Skeletal muscle tissue (tissue), 4 donors: ENCODE results near the gene NEAT1. TPM values are rescaled to one million over a fixed set of nuclear protein-coding genes. Genes with fewer than 3 reads are reported as not detected.

Experiments
- H3K27ac ChIP-seq: one replicate; pipeline ENCODE4 v1.7.0; 2013; ENCODE audit warnings: mild to moderate bottlenecking, low read depth, low read length, inconsistent platforms
- H3K27me3 ChIP-seq, 3 donors: one replicate each; pipeline ENCODE4 v1.7.0; 2013; ENCODE audit warnings: low read length in 3 of 3; ENCODE audit not compliant: control insufficient read depth in 3 of 3, insufficient read depth in 3 of 3
- H3K36me3 ChIP-seq, 3 donors: one replicate each; pipeline ENCODE4 v1.7.0; 2013; ENCODE audit warnings: low read length in 3 of 3; ENCODE audit not compliant: control insufficient read depth in 3 of 3, insufficient read depth in 3 of 3
- H3K4me1 ChIP-seq, 3 donors: one replicate each; pipeline ENCODE4 v1.7.0; 2013; ENCODE audit warnings: low read length in 3 of 3, mild to moderate bottlenecking in 3 of 3; ENCODE audit not compliant: control insufficient read depth in 3 of 3, insufficient read depth in 3 of 3
- H3K4me3 ChIP-seq, 3 donors: one replicate each; pipeline ENCODE4 v1.7.0; 2013; ENCODE audit warnings: low read length in 3 of 3
- H3K9ac ChIP-seq, 3 donors: one replicate each; pipeline ENCODE4 v1.7.0; 2013; ENCODE audit warnings: low read length in 3 of 3, mild to moderate bottlenecking in 3 of 3, moderate library complexity in 2 of 3, low read depth in 1 of 3
- H3K9me3 ChIP-seq, 3 donors: one replicate each; pipeline ENCODE4 v1.7.0; 2013; ENCODE audit warnings: low read length in 3 of 3; ENCODE audit not compliant: control insufficient read depth in 3 of 3
- total RNA-seq: library from RNA; depleted of rRNA; stranded (reverse); fragments of >200 nt; gene quantifications from one replicate; pipeline ENCODE4 v1.2.3, GENCODE V29; 2014
- donor health status: Osteomylitis.

Gene NEAT1
- total RNA-seq, 1 donor from 2014 or later, result 26.1 TPM

DNA sequence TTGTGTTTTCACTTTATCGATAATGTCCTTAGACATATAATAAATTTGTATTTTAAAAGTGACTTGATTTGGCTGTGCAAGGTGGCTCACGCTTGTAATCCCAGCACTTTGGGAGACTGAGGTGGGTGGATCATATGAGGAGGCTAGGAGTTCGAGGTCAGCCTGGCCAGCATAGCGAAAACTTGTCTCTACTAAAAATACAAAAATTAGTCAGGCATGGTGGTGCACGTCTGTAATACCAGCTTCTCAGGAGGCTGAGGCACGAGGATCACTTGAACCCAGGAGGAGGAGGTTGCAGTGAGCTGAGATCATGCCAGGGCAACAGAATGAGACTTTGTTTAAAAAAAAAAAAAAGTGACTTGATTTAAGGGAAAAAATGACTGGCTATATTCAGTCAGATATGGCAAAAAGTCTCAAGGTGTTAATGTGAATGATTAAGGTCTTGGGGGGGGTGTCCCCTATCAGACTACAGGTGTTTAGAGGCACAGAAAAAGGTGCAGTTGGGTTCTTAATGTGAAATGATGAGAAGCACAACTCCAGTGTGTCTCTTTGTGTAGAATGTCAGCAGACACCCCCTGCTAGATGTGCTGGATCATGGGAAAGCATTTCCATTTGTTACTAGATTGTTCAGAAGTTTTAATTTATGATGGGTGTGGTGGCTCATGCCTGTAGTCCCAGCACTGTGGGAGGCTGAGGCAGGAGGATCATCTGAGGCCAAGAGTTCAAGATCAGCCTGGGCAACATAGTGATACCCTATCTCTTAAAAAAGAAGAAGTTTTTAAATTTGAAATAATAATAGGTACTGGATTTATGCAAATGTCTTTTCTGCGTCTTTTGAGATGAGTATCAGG lies 17.0 kb downstream of the NEAT1 start:
- H3K9me3 ChIP-seq, result no peaks in the 10 kb centered on the region
- H3K4me3 ChIP-seq, result peak overlapping the region in 1 of 3 donors; percentile 27
- H3K36me3 ChIP-seq, result peaks cover 71 to 77% (median 74%) of the 10 kb centered on the region in 3 donors
- H3K4me1 ChIP-seq, result peaks cover 62 to 74% (median 67%) of the 10 kb centered on the region in 3 donors
- H3K27me3 ChIP-seq, result no peaks in the 10 kb centered on the region
- H3K9ac ChIP-seq, result no peak overlapping the region
- peak overlapping the region; percentile 54 for H3K27ac ChIP-seq

DNA sequence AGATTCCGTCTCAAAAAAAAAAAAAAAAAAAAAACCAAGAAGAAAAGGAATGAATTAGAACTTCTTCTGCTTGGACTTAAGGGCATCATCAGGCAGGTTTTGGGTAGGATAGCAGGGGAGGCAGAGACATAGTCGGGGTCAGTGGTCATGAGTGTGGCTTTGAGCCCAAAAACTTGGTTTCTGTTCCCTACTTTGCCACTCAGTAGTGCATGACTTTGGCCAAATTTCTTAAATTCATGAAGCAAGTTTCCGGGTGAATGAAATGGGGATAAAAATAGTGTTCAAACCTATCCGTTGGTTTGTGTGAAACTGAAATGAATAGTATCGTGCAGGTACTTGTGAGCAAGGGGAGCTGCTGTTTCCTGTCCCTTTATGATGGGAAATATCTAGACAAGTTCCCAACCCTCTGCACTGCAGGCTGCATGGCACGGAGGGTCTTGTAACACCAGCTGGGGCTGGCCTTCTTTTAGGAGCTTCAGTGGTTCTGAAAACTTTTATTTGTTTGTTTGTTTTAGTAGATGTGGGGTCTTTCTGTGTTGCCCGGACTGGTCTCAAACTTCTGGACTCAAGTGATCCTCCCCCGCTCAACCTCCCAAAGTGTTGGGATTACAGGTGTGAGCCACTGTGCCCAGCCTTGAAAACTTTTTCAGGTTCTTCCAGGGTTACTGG lies 18.4 kb downstream of the NEAT1 start:
- Histone ChIP-seq H3K27me3 (no peaks in the 10 kb centered on the region), H3K4me1 (peaks cover 53 to 71% (median 55%) of the 10 kb centered on the region in 3 donors), H3K9me3 (no peaks in the 10 kb centered on the region), H3K36me3 (peaks cover 63 to 70% (median 69%) of the 10 kb centered on the region in 3 donors), H3K9ac (peak overlapping the region in 2 of 3 donors; percentile 1 to 54), H3K4me3 (no peak overlapping the region), H3K27ac (peak overlapping the region; percentile 46)

DNA sequence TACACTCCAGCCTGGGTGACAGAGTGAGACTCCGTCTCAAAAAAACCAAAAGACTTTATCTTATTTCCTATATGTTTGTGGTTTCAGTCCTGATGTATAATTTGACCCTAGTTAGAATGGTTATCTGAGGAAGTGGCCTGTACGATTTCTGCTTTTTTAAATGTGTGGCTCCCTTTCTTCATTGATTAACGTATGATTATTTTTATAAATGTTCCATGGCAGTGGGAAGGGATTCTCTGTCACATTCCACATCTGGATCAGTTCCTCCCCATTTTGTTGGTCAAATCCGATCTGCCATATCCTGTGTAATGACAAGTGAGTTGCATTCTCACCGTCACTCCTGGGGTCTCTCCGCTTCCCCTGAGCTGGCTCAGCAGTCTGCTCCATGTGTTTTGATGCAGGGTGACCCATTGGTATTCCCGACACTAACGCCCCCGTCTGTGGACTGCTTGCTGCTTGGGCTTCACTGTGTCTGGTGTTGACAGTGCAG lies 20.3 kb downstream of the NEAT1 start:
- H3K27ac ChIP-seq, result peak overlapping the region; percentile 56
- H3K36me3 ChIP-seq, result peaks cover 48 to 57% (median 55%) of the 10 kb centered on the region in 3 donors
- H3K4me3 ChIP-seq, result peak overlapping the region in 2 of 3 donors; percentile 33 to 35
- no peaks in the 10 kb centered on the region for H3K9me3 ChIP-seq
- no peaks in the 10 kb centered on the region for H3K27me3 ChIP-seq
- peaks cover 40 to 57% (median 44%) of the 10 kb centered on the region in 3 donors for H3K4me1 ChIP-seq
- peak overlapping the region; percentile 18 to 57 (median 21) for H3K9ac ChIP-seq

DNA sequence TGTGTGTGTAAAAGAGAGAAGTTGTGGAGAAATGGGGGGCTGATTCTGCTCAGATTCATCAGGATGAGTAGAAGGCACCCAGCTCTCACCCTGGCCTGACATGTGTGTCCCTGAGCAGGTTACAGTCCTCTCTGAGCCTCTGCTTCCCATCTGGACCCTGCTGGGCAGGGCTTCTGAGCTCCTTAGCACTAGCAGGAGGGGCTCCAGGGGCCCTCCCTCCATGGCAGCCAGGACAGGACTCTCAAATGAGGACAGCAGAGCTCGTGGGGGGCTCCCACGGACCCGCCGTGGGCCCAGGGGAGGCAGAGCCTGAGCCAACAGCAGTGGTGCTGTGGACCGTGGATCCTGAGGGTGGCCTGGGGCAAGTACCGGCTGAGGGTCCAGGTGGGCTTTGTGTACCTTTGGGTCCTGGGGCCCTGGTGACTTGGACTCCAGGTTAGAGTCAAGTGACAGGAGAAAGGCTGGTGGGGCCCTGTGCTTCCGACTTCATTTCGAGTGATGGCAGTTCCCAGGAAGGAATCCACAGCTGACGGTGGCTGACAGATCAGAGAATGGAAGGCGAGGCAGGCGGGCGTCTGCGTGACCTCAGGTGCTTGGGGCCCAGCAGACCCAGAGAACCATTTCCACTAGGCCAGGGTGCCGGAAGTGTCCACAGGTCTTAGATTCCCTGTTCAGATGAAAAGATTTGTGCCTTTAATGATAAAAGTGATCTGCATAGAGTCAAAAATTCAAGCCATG lies 21.9 kb downstream of the NEAT1 start:
- Histone ChIP-seq H3K4me1 (peaks cover 32 to 48% (median 40%) of the 10 kb centered on the region in 3 donors), H3K27ac (peak overlapping the region; percentile 56), H3K36me3 (peaks cover 38 to 47% (median 42%) of the 10 kb centered on the region in 3 donors), H3K4me3 (no peak overlapping the region), H3K9ac (peak overlapping the region in 1 of 3 donors; percentile 45), H3K9me3 (no peaks in the 10 kb centered on the region), H3K27me3 (no peaks in the 10 kb centered on the region)

DNA sequence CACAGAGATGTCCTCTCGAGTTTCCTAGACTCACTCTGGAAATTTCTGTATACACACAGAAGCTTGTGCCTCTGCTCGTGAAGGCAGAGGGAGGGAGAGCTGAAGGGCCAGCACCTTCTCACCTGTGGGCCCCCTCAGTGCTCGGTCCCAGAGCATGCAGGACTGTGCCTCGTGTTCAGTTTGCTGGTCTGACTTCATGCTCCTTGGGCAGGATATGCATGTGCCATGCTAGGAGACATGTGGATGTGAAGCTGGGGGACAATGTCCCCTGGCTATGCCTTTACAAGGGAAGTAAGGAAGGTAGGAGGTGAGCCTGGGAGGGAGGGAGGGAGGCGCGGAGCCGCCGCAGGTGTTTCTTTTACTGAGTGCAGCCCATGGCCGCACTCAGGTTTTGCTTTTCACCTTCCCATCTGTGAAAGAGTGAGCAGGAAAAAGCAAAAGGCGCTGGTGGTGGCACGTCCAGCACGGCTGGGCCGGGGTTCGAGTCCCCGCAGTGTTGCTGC lies 22.6 kb downstream of the NEAT1 start:
- peaks cover 28 to 48% (median 39%) of the 10 kb centered on the region in 3 donors for H3K4me1 ChIP-seq
- H3K4me3 ChIP-seq, result no peak overlapping the region
- no peaks in the 10 kb centered on the region for H3K9me3 ChIP-seq
- H3K36me3 ChIP-seq, result peaks cover 35 to 46% (median 40%) of the 10 kb centered on the region in 3 donors
- H3K9ac ChIP-seq, result peak overlapping the region in 1 of 3 donors; percentile 45
- H3K27me3 ChIP-seq, result no peaks in the 10 kb centered on the region
- peak overlapping the region; percentile 56 for H3K27ac ChIP-seq

DNA sequence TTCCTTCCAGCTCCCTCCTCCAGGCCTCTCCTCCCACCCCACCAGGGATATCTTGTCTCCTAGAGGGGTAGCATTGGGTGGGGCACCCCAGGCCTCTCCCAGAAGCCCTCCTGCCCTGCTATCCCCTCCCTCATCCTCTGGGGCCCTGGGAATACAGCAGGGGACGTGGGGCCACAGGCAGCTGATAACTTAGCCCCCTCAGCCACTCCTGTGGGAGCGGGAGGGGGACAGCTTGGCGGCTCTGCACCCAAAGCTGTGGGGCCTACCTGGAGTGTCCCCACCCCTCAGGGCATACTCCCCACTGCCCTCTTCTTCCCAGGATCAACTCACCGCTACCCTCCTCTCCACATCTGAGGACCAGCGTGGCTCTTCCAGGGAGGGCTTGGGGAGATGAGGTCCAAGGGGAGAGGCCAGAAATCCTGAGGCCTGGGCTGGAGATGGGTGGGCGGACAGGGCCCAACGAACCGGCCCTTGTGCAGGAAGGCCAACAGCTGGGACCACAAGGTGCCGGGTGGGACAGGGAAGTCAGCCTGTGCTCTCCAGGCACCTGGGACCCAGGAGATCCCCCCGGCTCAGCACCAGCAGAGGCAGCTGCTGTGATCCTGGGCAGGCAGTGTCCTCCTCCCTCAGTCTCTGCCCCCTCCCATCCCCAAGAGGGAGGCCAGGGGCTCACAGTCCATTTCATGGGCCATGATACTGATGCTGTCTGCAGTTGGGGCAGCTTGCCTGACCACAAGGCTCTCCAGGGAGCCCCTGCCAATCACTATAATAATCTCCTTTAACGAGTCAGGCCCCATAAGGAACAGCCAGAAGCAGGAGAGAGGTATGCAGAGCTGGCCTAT lies 23.2 kb downstream of the NEAT1 start:
- Histone ChIP-seq H3K9ac (peak overlapping the region in 1 of 3 donors; percentile 45), H3K27ac (peak overlapping the region; percentile 56), H3K4me1 (peaks cover 27 to 42% (median 35%) of the 10 kb centered on the region in 3 donors), H3K4me3 (no peak overlapping the region), H3K27me3 (no peaks in the 10 kb centered on the region), H3K36me3 (peaks cover 33 to 43% (median 36%) of the 10 kb centered on the region in 3 donors), H3K9me3 (no peaks in the 10 kb centered on the region)

DNA sequence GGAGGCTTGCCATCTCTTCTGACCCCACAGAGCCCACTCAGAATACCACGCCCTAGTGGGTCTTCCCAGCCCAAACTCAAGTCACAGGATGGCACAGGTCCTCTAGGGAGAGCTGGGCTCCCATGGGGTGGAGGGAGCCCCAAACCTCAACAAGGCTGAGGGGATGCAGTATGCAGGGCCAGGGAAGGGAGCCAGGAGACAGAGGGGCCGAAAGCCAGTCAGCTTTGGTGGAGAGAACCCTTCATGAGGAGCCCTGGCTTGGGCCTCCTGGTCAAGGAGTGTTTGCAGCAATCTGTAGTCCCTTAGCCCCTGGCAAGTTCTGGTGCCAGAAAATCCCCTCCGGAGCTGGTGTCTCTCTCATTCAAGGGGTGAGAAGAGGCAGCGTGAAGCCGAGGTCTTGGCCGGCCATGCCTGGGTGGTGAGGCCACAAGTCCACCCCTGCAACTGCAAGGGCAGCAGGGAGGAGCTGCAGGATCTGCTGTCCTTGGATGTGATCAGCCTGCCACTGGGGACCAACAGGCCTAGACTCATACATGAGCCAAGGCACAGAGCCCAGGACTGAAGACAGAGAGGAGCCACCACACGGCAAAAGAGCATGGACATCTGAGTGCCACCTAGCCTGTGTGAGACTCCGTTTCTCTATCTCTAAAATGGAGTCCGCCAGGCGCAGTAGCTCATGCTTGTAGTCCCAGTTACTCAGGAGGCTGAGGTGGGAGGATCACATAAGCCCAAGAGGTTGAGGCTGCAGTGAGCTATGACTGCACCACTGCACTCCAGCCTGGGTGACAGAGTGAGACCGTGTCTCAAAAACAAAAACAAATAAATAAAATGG lies 24.1 kb downstream of the NEAT1 start:
- Histone ChIP-seq H3K27me3 (no peaks in the 10 kb centered on the region), H3K27ac (peak overlapping the region; percentile 56), H3K4me3 (no peak overlapping the region), H3K9ac (no peak overlapping the region), H3K9me3 (no peaks in the 10 kb centered on the region), H3K4me1 (peaks cover 22 to 37% (median 29%) of the 10 kb centered on the region in 3 donors), H3K36me3 (peaks cover 28 to 39% (median 31%) of the 10 kb centered on the region in 3 donors)

DNA sequence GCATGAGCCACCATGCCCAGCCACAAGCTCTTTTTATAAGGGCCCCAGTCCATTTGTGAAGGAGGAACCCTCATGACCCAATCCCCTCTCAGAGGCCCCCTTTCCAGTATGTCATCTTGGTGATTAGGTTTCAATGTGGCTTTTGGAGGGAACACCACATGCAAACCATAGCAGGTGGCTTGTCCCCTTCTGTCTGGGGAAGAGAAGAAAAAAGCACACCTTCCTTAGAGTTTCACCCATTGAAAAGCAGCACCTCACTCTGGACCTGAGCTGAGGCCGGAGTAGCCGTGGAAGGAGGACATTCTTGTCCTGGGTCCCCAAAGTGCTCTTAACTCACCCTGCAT lies 25.4 kb downstream of the NEAT1 start:
- peaks cover 11 to 28% (median 23%) of the 10 kb centered on the region in 3 donors for H3K4me1 ChIP-seq
- peaks cover 17 to 27% (median 22%) of the 10 kb centered on the region in 3 donors for H3K36me3 ChIP-seq
- H3K9ac ChIP-seq, result no peak overlapping the region
- H3K27me3 ChIP-seq, result no peaks in the 10 kb centered on the region
- no peak overlapping the region for H3K4me3 ChIP-seq
- peak overlapping the region; percentile 79 for H3K27ac ChIP-seq
- H3K9me3 ChIP-seq, result no peaks in the 10 kb centered on the region
